ENCODE results near the gene OAS3. TPM values are rescaled to one million over a fixed set of nuclear protein-coding genes. Genes with fewer than 3 reads are reported as not detected.
"Not testable (repeated sequence)": the region's sequence is repeated elsewhere in the genome, so short reads cannot be mapped to it uniquely, and the experiment has no call there.

Gene OAS3
- total and polyA plus RNA-seq, 5 donors: 5.1 to 15.7 (median 6.1) TPM

DNA sequence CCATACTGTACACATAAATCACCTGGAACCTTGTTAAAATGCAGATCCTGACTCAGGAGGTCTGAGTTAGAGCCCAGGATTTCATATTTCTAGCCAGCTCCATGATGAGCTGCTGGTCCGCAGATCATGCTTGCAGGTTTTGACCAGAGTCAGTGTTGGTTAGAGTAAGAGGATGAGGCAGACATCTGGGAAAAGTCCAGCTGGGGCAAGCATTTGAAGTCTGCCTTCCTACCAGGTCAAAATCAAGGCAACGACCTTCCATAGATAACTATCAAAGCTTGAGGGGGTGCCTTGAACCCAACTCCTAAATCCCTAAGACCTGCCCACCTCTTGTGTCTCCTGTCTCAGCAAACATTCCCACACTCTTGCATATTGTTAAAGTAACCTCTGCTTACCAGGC, 49.3 kb downstream of the OAS3 start:
- Histone ChIP-seq H3K4me1 (ENCODE audit: control insufficient read depth, insufficient read depth, low read length) (no peaks in the 10 kb centered on the region), H3K4me3 (ENCODE audit: low read length) (no peak overlapping the region), H3K9me3 (ENCODE audit: control insufficient read depth, low read length) (no peaks in the 10 kb centered on the region), H3K27ac (ENCODE audit: low read length) (no peak overlapping the region), H3K27me3 (ENCODE audit: control insufficient read depth, insufficient read depth) (no peaks in the 10 kb centered on the region)
- DNase-seq: no peak
- no peak for ATAC-seq
- WGBS: 74% methylated on average over 2 of the region's 2 CpGs
- intact Hi-C loops (cut with DNase I): no loop called here

DNA sequence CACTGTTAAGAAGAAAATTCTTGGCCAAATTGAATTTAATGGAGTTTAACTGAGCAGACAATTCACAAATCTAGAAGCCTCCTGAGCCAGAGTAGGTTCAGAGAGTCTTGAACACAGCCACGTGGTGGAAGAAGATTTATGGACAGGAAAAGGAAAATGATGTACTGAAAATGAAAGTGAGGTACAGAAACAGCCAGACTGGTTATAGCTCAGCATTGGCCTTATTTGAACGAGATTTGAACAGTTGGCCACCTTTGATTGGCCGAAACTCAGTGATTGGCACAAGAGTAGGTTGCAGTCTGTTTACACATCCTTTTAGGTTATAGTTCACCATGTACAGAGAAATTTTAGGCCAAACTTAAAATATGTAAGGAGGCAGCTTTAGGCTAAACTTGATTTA, 50.0 kb downstream of the OAS3 start:
- Histone ChIP-seq H3K4me3 (ENCODE audit: low read length) (no peak overlapping the region), H3K27me3 (ENCODE audit: control insufficient read depth, insufficient read depth) (no peaks in the 10 kb centered on the region), H3K4me1 (ENCODE audit: control insufficient read depth, insufficient read depth, low read length) (no peaks in the 10 kb centered on the region), H3K9me3 (ENCODE audit: control insufficient read depth, low read length) (no peaks in the 10 kb centered on the region), H3K27ac (ENCODE audit: low read length) (no peak overlapping the region)
- no peak for DNase-seq
- WGBS: 66% methylated on average over 3 of the region's 3 CpGs
- intact Hi-C loops (cut with DNase I): no loop called here
- ATAC-seq: no peak

DNA sequence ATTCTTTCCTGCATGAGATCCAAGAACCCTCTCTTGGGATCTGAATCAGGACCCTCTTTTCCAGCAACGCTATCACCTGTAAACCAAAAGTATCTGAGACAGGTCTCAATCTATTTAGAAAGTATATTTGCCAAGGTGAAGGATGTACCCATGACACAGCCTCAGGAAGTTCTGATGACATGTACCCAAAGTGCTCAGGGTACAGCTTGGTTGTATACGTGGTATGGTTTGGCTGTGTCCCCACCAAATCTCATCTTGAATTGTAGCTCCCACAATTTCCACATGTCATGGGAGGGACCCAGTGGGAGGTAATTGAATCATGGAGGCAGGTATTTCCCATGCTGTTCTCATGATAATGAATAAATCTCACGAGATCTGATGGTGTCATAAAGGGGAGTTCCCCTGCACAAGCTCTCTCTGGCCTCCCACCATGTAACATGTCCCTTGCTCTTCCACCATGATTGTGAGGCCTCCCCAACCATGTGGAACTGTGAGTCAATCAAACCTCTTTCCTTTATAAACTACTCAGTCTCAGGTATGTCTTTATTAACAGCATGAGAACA, 50.6 kb downstream of the OAS3 start:
- intact Hi-C loops (cut with DNase I); H3K4me3 ChIP-seq (ENCODE audit: low read length); DNase-seq; H3K4me1 ChIP-seq (ENCODE audit: control insufficient read depth, insufficient read depth, low read length); H3K9me3 ChIP-seq (ENCODE audit: control insufficient read depth, low read length); H3K27me3 ChIP-seq (ENCODE audit: control insufficient read depth, insufficient read depth); H3K27ac ChIP-seq (ENCODE audit: low read length); ATAC-seq: not testable (repeated sequence)
- WGBS: 83% methylated on average over 3 of the region's 3 CpGs

DNA sequence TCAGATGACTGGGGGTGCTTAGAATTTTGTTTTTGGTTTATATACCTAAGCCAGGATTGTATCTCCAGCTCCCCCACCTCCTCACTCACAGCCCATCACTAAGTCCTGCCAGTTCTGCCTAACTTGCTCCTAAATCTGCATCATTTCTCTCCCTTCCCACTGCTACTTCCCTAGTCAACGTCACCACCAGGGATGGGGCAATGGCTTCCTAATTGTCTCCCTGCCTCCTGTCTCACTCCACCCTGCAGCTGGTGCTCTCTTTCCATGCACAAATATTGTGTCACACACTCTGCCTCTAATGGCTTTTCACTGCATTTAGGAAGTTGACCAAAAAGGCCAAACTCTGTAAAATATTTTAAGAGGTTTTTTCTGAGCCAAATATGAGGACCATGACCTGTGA, 51.5 kb downstream of the OAS3 start:
- Histone ChIP-seq H3K27ac (ENCODE audit: low read length) (no peak overlapping the region), H3K27me3 (ENCODE audit: control insufficient read depth, insufficient read depth) (no peaks in the 10 kb centered on the region), H3K4me1 (ENCODE audit: control insufficient read depth, insufficient read depth, low read length) (no peaks in the 10 kb centered on the region), H3K4me3 (ENCODE audit: low read length) (no peak overlapping the region), H3K9me3 (ENCODE audit: control insufficient read depth, low read length) (no peaks in the 10 kb centered on the region)
- DNase-seq: no peak
- no peak for ATAC-seq
- intact Hi-C loops (cut with DNase I): no loop called here
- WGBS: 38% methylated on average over 1 of the region's 1 CpG

DNA sequence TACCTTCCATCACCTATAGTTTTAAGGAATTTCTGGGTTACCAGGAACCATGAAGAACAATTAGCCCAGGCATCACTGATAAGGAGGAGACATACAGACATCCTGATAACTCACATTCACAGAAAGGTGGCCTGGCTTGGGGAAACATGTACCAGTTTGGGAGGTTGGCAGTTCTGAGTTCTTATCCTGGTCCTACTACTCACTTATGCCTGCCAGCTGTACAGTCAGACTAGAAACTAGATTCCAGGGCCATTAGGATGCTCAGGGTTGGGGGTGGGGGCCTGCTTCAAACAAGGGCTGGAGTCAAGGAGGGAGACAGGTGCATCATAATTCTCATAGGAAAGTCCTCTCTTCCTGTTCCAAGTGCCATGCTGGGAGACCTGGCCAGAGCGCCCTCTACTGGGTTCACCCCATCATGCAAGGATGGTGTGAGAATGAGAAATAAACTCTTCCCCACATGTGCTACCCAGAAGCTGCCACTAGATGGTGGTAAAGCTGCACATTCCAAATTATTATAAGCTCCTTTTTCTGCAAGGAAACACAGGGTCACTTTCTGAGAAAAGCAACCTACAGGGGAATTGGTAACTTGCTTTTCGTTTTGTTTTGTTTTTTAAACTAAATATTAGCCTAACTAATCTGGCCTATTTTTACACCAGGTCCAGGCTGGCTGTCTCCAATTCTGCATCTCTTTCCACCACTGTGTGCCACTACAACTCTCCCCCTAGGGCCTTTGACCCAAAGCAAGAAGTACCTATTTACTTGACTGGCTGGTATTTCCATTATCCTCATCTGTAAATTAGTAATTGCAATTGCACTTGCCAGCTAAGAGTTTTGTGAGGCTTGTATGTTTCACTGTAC, 54.5 kb downstream of the OAS3 start:
- no peak overlapping the region for H3K27ac ChIP-seq (ENCODE audit: low read length)
- peak; percentile 49 to 81 (median 67) for DNase-seq
- no peak overlapping the region for H3K4me3 ChIP-seq (ENCODE audit: low read length)
- ATAC-seq: peak; percentile 50 to 65
- intact Hi-C loops (cut with DNase I): no loop called here
- no peaks in the 10 kb centered on the region for H3K27me3 ChIP-seq (ENCODE audit: control insufficient read depth, insufficient read depth)
- H3K9me3 ChIP-seq (ENCODE audit: control insufficient read depth, low read length): no peaks in the 10 kb centered on the region
- H3K4me1 ChIP-seq (ENCODE audit: control insufficient read depth, insufficient read depth, low read length): no peaks in the 10 kb centered on the region
- 15% methylated on average over 2 of the region's 2 CpGs for WGBS

DNA sequence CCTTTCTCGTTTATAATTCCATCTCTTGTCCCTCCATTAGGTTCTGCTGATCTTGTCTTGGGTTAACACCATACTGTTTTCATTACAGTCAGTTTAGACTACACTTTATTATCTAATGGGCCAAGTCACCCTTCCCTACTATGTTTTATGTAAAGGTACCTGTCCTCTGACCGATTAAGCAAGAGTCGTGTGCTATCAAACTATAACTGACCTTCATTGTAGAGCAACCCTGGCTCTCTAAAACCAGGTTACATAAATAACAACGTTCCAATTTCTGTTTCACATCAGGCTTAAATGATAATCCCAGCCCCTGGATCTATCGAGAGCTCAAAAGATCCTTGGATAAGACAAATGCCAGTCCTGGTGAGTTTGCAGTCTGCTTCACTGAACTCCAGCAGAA, 56.7 kb downstream of the OAS3 start:
- DNase-seq (no peak), ATAC-seq (no peak)
- Histone ChIP-seq H3K4me1 (ENCODE audit: control insufficient read depth, insufficient read depth, low read length) (no peaks in the 10 kb centered on the region), H3K9me3 (ENCODE audit: control insufficient read depth, low read length) (peaks cover 2% of the 10 kb centered on the region), H3K4me3 (ENCODE audit: low read length) (no peak overlapping the region), H3K27ac (ENCODE audit: low read length) (no peak overlapping the region), H3K27me3 (ENCODE audit: control insufficient read depth, insufficient read depth) (no peaks in the 10 kb centered on the region)
- WGBS: 76% methylated on average over 5 of the region's 5 CpGs
- intact Hi-C loops (cut with DNase I): no loop called here

DNA sequence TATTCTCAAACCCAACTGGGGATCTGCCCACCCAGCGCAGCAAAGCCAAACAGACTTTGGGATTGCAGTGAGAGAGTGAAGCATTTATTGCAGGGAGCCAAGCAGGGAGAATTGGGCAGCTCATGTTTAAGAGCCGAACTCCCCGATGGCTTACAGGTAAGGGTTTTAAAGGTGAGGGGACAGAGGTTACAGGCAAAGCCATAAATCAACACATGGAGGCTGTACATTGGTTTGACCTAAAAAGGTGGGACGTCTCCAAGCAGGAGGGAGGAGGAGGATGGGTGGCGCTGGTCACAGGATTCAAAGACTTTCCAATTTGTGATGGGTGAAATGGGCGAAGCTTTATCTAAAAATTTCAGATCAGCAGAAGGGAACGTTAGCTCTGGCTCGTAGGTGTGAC, 58.2 kb downstream of the OAS3 start:
- Histone ChIP-seq H3K27ac (ENCODE audit: low read length) (no peak overlapping the region), H3K27me3 (ENCODE audit: control insufficient read depth, insufficient read depth) (no peaks in the 10 kb centered on the region), H3K4me1 (ENCODE audit: control insufficient read depth, insufficient read depth, low read length) (no peaks in the 10 kb centered on the region), H3K4me3 (ENCODE audit: low read length) (no peak overlapping the region), H3K9me3 (ENCODE audit: control insufficient read depth, low read length) (peaks cover 2% of the 10 kb centered on the region)
- WGBS: 90% methylated on average over 8 of the region's 8 CpGs
- intact Hi-C loops (cut with DNase I): no loop called here
- ATAC-seq: no peak
- no peak for DNase-seq

DNA sequence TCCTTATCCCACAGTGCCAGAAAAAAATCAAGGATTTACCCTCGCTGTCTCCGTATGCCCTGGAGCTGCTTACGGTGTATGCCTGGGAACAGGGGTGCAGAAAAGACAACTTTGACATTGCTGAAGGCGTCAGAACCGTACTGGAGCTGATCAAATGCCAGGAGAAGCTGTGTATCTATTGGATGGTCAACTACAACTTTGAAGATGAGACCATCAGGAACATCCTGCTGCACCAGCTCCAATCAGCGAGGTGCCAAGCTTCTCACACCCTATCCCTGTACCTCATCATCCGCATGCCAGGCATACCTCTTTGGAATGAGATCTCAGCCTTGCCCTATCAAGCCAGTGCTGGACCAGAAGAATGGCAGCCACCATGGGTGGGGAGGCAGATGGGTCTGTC, 59.2 kb downstream of the OAS3 start:
- DNase-seq: no peak
- ATAC-seq: no peak
- intact Hi-C loops (cut with DNase I): no loop called here
- Histone ChIP-seq H3K9me3 (ENCODE audit: control insufficient read depth, low read length) (peaks cover 2% of the 10 kb centered on the region), H3K27ac (ENCODE audit: low read length) (no peak overlapping the region), H3K27me3 (ENCODE audit: control insufficient read depth, insufficient read depth) (no peaks in the 10 kb centered on the region), H3K4me3 (ENCODE audit: low read length) (no peak overlapping the region), H3K4me1 (ENCODE audit: control insufficient read depth, insufficient read depth, low read length) (no peaks in the 10 kb centered on the region)
- 89% methylated on average over 7 of the region's 7 CpGs for WGBS

DNA sequence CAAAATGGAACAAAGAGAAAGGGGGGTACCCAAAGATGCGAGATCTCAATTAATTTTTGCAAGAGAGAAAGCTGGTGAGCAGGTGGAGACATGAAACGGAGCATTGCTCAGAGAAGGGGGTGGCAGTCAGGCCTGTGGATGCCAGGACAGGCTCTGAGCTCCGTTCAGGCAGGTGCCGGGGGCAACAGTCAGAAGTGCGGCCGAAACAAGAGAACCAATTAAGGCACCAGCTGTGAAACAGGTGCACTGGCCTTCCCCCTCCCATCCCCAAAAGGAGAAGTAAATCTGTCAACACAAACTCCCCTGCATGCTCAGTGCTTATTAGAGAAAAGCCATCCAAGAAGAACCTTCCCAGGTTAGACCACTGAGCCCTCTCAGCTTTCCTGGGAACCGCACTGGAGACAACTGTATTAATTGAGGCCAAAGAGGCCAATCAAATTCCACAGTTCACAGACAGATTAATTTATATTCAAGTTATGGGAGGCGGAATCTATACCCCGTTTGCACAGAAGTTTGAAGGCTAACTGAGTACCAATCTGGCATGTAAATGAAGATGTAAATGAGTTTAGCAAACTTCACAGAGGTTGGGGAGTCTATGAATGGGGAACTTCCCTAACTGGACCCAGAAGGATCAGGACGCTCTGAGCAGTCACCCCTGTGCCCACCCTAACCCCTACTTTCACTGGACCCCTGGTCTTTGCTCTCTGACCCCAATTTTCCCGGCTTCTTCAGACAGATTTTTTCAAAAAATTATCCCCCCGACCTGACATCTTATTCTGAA, 60.9 kb downstream of the OAS3 start:
- Histone ChIP-seq H3K9me3 (ENCODE audit: control insufficient read depth, low read length) (peaks cover 2% of the 10 kb centered on the region), H3K4me3 (ENCODE audit: low read length) (no peak overlapping the region), H3K27me3 (ENCODE audit: control insufficient read depth, insufficient read depth) (no peaks in the 10 kb centered on the region), H3K4me1 (ENCODE audit: control insufficient read depth, insufficient read depth, low read length) (no peaks in the 10 kb centered on the region), H3K27ac (ENCODE audit: low read length) (no peak overlapping the region)
- intact Hi-C loops (cut with DNase I): no loop called here
- 84% methylated on average over 12 of the region's 12 CpGs for WGBS
- DNase-seq: no peak
- no peak for ATAC-seq

DNA sequence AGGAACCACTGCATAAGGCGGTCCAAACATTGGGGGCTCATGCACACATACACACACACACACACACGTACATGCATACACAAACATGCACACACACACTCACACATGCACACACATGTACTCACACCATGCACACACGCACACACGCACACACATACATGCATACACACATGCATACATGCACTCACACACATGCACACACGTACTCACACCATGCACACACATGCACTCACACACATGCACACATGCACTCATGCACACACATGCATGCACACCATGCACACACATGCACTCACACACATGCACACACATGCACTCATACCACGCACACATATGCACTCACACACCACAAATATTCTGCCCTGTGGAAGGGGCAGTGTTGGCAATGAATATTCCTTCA, 62.2 kb downstream of the OAS3 start:
- WGBS: 90% methylated on average over 6 of the region's 6 CpGs
- no peak for ATAC-seq
- H3K27ac ChIP-seq (ENCODE audit: low read length): no peak overlapping the region

DNA sequence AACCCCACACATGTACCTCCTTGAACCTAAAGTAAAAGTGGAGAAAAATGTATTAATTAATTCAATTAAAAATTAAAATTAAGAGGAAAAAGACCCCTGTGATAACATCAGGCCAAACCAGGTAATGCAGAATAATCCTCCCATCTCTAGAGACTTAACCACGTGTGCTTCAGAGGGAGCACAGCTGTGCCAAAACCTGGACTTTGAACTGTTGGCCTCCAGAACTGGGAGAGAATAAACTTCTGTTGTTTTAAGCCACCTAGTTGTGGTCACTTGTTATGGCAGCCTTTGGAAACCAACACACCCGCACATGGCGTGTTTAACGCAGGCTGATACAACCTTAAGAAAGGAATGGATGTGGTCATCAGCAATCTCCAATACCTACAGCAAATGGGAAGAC, 63.9 kb downstream of the OAS3 start:
- ATAC-seq: no peak
- 76% methylated on average over 4 of the region's 4 CpGs for WGBS
- H3K27me3 ChIP-seq (ENCODE audit: control insufficient read depth, insufficient read depth): no peaks in the 10 kb centered on the region

More for the DNA sequence above, 62.2 kb downstream of the OAS3 start:
- no peak for DNase-seq
- intact Hi-C loops (cut with DNase I): no loop called here
- Histone ChIP-seq H3K4me1 (ENCODE audit: control insufficient read depth, insufficient read depth, low read length) (no peaks in the 10 kb centered on the region), H3K27me3 (ENCODE audit: control insufficient read depth, insufficient read depth) (no peaks in the 10 kb centered on the region), H3K4me3 (ENCODE audit: low read length) (no peak overlapping the region), H3K9me3 (ENCODE audit: control insufficient read depth, low read length) (peaks cover 2% of the 10 kb centered on the region)

More for the DNA sequence above, 63.9 kb downstream of the OAS3 start:
- no peak for DNase-seq
- Histone ChIP-seq H3K4me3 (ENCODE audit: low read length) (no peak overlapping the region), H3K4me1 (ENCODE audit: control insufficient read depth, insufficient read depth, low read length) (no peaks in the 10 kb centered on the region), H3K9me3 (ENCODE audit: control insufficient read depth, low read length) (peaks cover 2% of the 10 kb centered on the region), H3K27ac (ENCODE audit: low read length) (no peak overlapping the region)
- intact Hi-C loops (cut with DNase I): no loop called here
